Measurements from ENCODE around the gene SMYD3. TPM values are rescaled to one million over a fixed set of nuclear protein-coding genes. Genes with fewer than 3 reads are reported as not detected.

SMYD3 gene
- total and polyA plus RNA-seq, 12 donors: 13.5 to 78.2 (median 26.8) TPM

- WGBS, 4 donors: 68 to 72% (median 71%) methylated on average over 11 of the region's 11 CpGs
- Histone ChIP-seq H3K27me3 (no peaks in the 10 kb centered on the region), H3K27ac (no peak overlapping the region), H3K4me3 (no peak overlapping the region), H3K36me3 (replicated peaks in 1 of 2) (peaks cover 0 to 37% of the 10 kb centered on the region in 2 donors), H3K9me3 (replicated peaks in 1 of 3) (no peaks in the 10 kb centered on the region), H3K4me1 (replicated peaks in 1 of 2) (no peaks in the 10 kb centered on the region)
- DNase-seq: no peak
- TF ChIP-seq POLR2A (IDR thresholded peaks at IDR 0.05) (no peak), CTCF (IDR thresholded peaks at IDR 0.05) (no peak)
- intact Hi-C loops (cut with DNase I): loop anchor here in 1 of 2 donors (10.0 kb wide), 1 partner anchor 94 kb away; no protein-coding TSS in a partner anchor
Observed at GRCh38 chr1:246550402-246550801, 43.3 kb upstream of the SMYD3 start.

GRCh38 chr1:246549665-246550064 lies 42.6 kb upstream of the SMYD3 start:
- H3K4me3 ChIP-seq: no peak overlapping the region
- 39 to 56% (median 48%) methylated on average over 4 of the region's 4 CpGs for WGBS, 4 donors
- no peaks in the 10 kb centered on the region for H3K27me3 ChIP-seq
- H3K9me3 ChIP-seq (replicated peaks in 1 of 3): no peaks in the 10 kb centered on the region
- peaks cover 0 to 41% of the 10 kb centered on the region in 2 donors for H3K36me3 ChIP-seq (replicated peaks in 1 of 2)
- no peaks in the 10 kb centered on the region for H3K4me1 ChIP-seq (replicated peaks in 1 of 2)
- TF ChIP-seq POLR2A (IDR thresholded peaks at IDR 0.05): no peak
- intact Hi-C loops (cut with DNase I): loop anchor here in 1 of 2 donors (10.0 kb wide), 1 partner anchor 95 kb away; no protein-coding TSS in a partner anchor
- DNase-seq: no peak
- no peak overlapping the region for H3K27ac ChIP-seq

GRCh38 chr1:246544001-246544400 lies 36.9 kb upstream of the SMYD3 start:
- H3K36me3 ChIP-seq (replicated peaks in 1 of 2): peaks cover 0 to 72% of the 10 kb centered on the region in 2 donors
- no peak for DNase-seq
- no peaks in the 10 kb centered on the region for H3K4me1 ChIP-seq (replicated peaks in 1 of 2)
- TF ChIP-seq CTCF (IDR thresholded peaks at IDR 0.05): no peak
- no peak for TF ChIP-seq POLR2A (IDR thresholded peaks at IDR 0.05)
- H3K4me3 ChIP-seq: no peak overlapping the region
- H3K9me3 ChIP-seq (replicated peaks in 1 of 3): no peaks in the 10 kb centered on the region
- WGBS, 4 donors: 91 to 100% (median 93%) methylated on average over 1 of the region's 1 CpG
- H3K27me3 ChIP-seq: no peaks in the 10 kb centered on the region
- no peak overlapping the region for H3K27ac ChIP-seq
- intact Hi-C loops (cut with DNase I): no loop called here

GRCh38 chr1:246540738-246541491 lies 33.8 kb upstream of the SMYD3 start:
- 86 to 89% (median 87%) methylated on average over 7 of the region's 7 CpGs for WGBS, 4 donors
- Histone ChIP-seq H3K36me3 (replicated peaks in 1 of 2) (peaks cover 0 to 55% of the 10 kb centered on the region in 2 donors), H3K4me3 (no peak overlapping the region), H3K9me3 (replicated peaks in 1 of 3) (no peaks in the 10 kb centered on the region), H3K27me3 (no peaks in the 10 kb centered on the region), H3K4me1 (replicated peaks in 1 of 2) (no peaks in the 10 kb centered on the region), H3K27ac (no peak overlapping the region)
- TF ChIP-seq POLR2A (IDR thresholded peaks at IDR 0.05) (no peak), CTCF (IDR thresholded peaks at IDR 0.05) (no peak)
- no peak for DNase-seq
- intact Hi-C loops (cut with DNase I): no loop called here

GRCh38 chr1:246537887-246538286 lies 30.8 kb upstream of the SMYD3 start:
- intact Hi-C loops (cut with DNase I): no loop called here
- TF ChIP-seq CTCF (IDR thresholded peaks at IDR 0.05) (no peak), POLR2A (IDR thresholded peaks at IDR 0.05) (no peak)

More at GRCh38 chr1:246537887-246538286, 30.8 kb upstream of the SMYD3 start:
- Histone ChIP-seq H3K36me3 (replicated peaks in 1 of 2) (peaks cover 0 to 33% of the 10 kb centered on the region in 2 donors), H3K27me3 (no peaks in the 10 kb centered on the region), H3K4me1 (replicated peaks in 1 of 2) (no peaks in the 10 kb centered on the region), H3K9me3 (replicated peaks in 1 of 3) (no peaks in the 10 kb centered on the region), H3K27ac (no peak overlapping the region), H3K4me3 (no peak overlapping the region)
- DNase-seq: no peak
- 93 to 96% (median 94%) methylated on average over 3 of the region's 3 CpGs for WGBS, 4 donors

All from adrenal gland (tissue), 12 donors.